Upper lobe of right lung (tissue), 1 donor: ENCODE results near the gene ANP32E. TPM values are rescaled to one million over a fixed set of nuclear protein-coding genes. Genes with fewer than 3 reads are reported as not detected.

Experiments used
- ATAC-seq: fragments of 200-7000 bp; cut with Tn5 transposase; one replicate; pipeline ENCODE4 v1.9.1; 2020; ENCODE audit warnings: mild to moderate bottlenecking, moderate library complexity
- DNase-seq: peaks from one replicate; pipeline ENCODE4 v3.0.0-alpha.2; 2020
- H3K27ac ChIP-seq: fragments of 200-600 bp; one replicate; pipeline ENCODE4 v1.8.0; 2022
- H3K27me3 ChIP-seq: fragments of 200-600 bp; one replicate; pipeline ENCODE4 v1.8.0; 2022; ENCODE audit warnings: mild to moderate bottlenecking
- H3K36me3 ChIP-seq: fragments of 200-600 bp; one replicate; pipeline ENCODE4 v1.8.0; 2022
- H3K4me1 ChIP-seq: fragments of 200-600 bp; one replicate; pipeline ENCODE4 v1.8.0; 2022
- H3K4me3 ChIP-seq: fragments of 200-600 bp; one replicate; pipeline ENCODE4 v1.8.0; 2022; ENCODE audit warnings: mild to moderate bottlenecking
- H3K9me3 ChIP-seq: fragments of 200-600 bp; one replicate; pipeline ENCODE4 v1.8.0; 2022
- CTCF ChIP-seq: fragments of 200-600 bp; IDR thresholded peaks from one replicate; pipeline ENCODE4 v1.8.0; 2022; ENCODE audit warnings: antibody characterized with exemption
- intact Hi-C: fragments of 100-400 bp; cut with DNase I; formaldehyde crosslinking; loops from one replicate; pipeline ENCODE4 v1.11.0; 2022
- long read RNA-seq: library from polyadenylated mRNA; unstranded; transcript quantifications from one replicate; pipeline ENCODE4 v2.0.0, GENCODE V29; 2021
- total RNA-seq: library from RNA; stranded (reverse); fragmentation: NEBNext Ultra II Directional; extraction: Animal tissue kit (Norgen Biotek cat#: 25700); gene quantifications from one replicate; pipeline ENCODE4 v1.2.1, GENCODE V29; 2021
- donor health status: DM: no; HTN: yes; CAD: no; lungs with severe emphysema.

ANP32E gene
- total RNA-seq = 29.6 TPM
- long read RNA-seq, transcript ANP32E-208 (7 exons, 3,451 nt) = major isoform, 41 of 48 reads
- long read RNA-seq, partial matches to known transcripts = 1 of 48 reads
- long read RNA-seq, other reads (novel, unspliced or antisense) = 6 of 48 reads

GRCh38 chr1:150235852-150236613 lies at the start of gene ANP32E:
Gene ANP32E (minus strand): TSS chr1:150236112. CDS start chr1:150235786, 326 bp downstream.
- ATAC-seq (peak; percentile 95), DNase-seq (peak; percentile 95)
- Histone ChIP-seq H3K27ac (peak within 1 kb of the TSS; percentile 97), H3K27me3 (no peaks in the 10 kb centered on the region), H3K4me1 (peaks cover 18% of the 10 kb centered on the region), H3K36me3 (peaks cover 4% of the 10 kb centered on the region), H3K4me3 (peak within 1 kb of the TSS; percentile 84), H3K9me3 (no peaks in the 10 kb centered on the region)
- peak; percentile 6 for TF ChIP-seq CTCF
- intact Hi-C loops = no loop called here

GRCh38 chr1:150283260-150283659 lies 47.3 kb upstream of the ANP32E start:
- H3K4me3 ChIP-seq = peak overlapping the region; percentile 64

GRCh38 chr1:150282558-150282958 lies 46.6 kb upstream of the ANP32E start:
- Histone ChIP-seq H3K4me1 (peaks cover 8% of the 10 kb centered on the region), H3K4me3 (peak overlapping the region; percentile 64), H3K36me3 (no peaks in the 10 kb centered on the region), H3K27me3 (no peaks in the 10 kb centered on the region), H3K9me3 (no peaks in the 10 kb centered on the region), H3K27ac (peak overlapping the region; percentile 96)
- intact Hi-C loops = no loop called here
- ATAC-seq (peak; percentile 53), DNase-seq (peak; percentile 82)
- TF ChIP-seq CTCF = no peak

More at GRCh38 chr1:150283260-150283659, 47.3 kb upstream of the ANP32E start:
- Histone ChIP-seq H3K27me3 (no peaks in the 10 kb centered on the region), H3K27ac (peak overlapping the region; percentile 96), H3K4me1 (peaks cover 8% of the 10 kb centered on the region), H3K9me3 (no peaks in the 10 kb centered on the region), H3K36me3 (no peaks in the 10 kb centered on the region)
- no peak for TF ChIP-seq CTCF
- intact Hi-C loops = no loop called here
- DNase-seq = no peak
- no peak for ATAC-seq

GRCh38 chr1:150281758-150282557 lies 46.0 kb upstream of the ANP32E start, which contains the start of gene CIART:
Gene CIART (plus strand): TSS chr1:150282554. CDS start chr1:150283268, 714 bp downstream.
- Histone ChIP-seq H3K4me1 (peaks cover 8% of the 10 kb centered on the region), H3K27ac (peak within 1 kb of the TSS; percentile 96), H3K27me3 (no peaks in the 10 kb centered on the region), H3K9me3 (no peaks in the 10 kb centered on the region), H3K36me3 (no peaks in the 10 kb centered on the region), H3K4me3 (peak within 1 kb of the TSS; percentile 64)
- TF ChIP-seq CTCF = no peak
- DNase-seq (peak; percentile 93), ATAC-seq (peak; percentile 95)
- intact Hi-C loops = no loop called here

GRCh38 chr1:150281221-150281757 lies 45.4 kb upstream of the ANP32E start:
- peak overlapping the region; percentile 64 for H3K4me3 ChIP-seq
- H3K4me1 ChIP-seq = peaks cover 8% of the 10 kb centered on the region
- peak overlapping the region; percentile 96 for H3K27ac ChIP-seq
- no peaks in the 10 kb centered on the region for H3K27me3 ChIP-seq
- TF ChIP-seq CTCF = peak; percentile 75
- H3K36me3 ChIP-seq = no peaks in the 10 kb centered on the region
- DNase-seq (peak; percentile 79), ATAC-seq (peak; percentile 70)
- H3K9me3 ChIP-seq = no peaks in the 10 kb centered on the region
- intact Hi-C loops = no loop called here
